Measurements from ENCODE around the gene SPAG6.

The SPAG6 gene

DNA sequence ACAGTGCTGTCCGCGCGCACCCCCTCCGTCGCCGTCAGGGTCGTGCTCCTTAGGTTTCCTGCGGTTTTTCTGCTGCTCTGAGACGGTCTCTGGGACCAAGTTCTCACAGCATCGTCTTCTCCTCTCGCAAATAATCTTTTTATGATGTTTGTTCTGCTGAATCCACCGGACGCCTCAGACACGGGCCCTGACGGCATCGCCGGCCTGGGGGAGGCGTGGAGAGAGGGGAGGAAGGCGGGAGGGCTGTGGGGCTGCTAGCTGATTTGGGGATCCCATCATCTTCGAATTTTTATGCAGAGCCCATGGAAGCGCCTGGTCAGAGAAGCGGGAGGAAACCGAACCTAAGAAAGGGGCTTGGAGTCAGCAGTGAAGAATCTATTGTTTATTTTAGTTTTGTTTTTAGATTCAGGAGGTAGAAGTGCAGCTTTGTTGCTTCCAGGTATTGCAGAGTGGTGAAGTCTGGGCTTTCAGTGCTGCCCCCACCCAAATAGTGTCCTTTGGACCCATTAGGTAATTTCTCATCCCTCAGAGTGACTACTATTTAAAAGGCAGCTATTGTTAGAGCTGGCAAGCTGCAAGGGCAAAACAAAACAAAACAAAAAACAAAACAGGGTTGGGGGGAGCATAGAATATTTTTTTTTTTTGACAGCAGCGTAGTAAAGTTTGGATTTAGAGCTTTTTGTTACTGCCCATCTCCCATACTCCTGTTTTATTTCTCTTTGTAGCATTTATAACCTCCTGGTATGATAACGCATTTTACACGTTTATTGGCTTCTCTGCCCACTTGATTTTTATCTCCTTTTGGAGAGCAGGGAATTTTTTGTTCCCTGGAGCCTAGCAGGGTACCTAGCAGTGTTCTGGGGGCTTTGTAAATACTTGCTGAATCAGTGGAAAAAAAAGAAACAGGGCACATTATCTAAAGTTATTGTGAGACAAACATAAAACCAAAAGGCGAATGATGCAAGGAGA is 92.6 kb downstream of the SPAG6 start:
- DNase-seq = no peak

DNA sequence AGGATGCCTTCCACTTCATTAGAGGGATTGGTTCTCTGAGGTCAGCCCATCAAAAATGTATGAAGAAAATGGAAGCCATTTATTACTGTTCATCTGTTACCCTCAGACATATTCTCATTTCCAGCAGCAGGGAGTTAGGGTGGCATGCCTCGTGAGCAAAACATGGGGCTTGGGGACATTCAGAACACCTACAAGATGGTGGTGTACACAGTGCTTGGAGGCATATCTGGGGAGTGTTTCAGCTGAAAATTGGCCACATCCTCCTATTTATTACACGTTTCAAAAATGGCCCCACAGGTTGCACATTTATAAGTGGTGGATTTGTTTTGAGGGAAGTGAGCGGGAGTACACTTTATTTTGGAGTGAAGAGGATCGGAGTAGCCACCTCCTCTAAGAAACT is 93.4 kb downstream of the SPAG6 start:
- no peak for DNase-seq

DNA sequence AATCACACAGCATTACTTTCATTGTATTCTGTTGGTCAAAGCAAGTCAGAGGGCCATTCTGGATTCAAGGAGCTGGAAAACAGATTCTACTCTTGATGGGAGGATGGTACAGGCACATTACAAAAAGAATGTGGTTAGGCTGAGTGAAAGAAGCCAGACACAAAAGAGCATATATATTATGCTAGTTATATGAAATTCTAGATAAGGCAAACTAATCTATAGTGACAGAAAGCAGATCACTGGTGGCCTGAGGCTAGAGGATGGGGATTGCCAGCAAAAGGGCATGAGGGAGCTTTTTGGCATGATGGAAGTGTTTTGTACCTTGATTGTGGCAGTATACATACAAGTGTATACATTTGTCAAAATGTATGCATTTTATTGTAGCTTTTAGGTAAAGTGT is 96.8 kb downstream of the SPAG6 start:
- DNase-seq = no peak

DNA sequence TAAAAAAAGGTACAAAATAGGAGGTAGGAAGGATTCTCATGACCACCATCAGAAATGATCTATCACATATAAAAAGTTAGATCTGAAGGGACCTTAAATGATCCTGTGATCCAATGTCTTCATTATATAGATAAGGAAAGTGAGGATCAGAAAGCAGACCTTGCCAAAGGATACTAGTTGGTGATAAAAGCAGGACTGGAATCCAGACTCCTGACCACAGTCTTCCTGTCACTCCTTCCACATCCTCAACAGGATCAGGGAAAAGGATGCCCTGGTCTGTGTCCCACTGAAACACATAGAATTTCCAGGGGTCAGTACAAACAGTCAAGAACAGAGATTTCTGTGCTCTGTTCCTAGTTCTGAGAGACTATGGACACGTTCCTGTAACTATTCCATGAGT is 97.2 kb downstream of the SPAG6 start:
- DNase-seq = no peak

DNA sequence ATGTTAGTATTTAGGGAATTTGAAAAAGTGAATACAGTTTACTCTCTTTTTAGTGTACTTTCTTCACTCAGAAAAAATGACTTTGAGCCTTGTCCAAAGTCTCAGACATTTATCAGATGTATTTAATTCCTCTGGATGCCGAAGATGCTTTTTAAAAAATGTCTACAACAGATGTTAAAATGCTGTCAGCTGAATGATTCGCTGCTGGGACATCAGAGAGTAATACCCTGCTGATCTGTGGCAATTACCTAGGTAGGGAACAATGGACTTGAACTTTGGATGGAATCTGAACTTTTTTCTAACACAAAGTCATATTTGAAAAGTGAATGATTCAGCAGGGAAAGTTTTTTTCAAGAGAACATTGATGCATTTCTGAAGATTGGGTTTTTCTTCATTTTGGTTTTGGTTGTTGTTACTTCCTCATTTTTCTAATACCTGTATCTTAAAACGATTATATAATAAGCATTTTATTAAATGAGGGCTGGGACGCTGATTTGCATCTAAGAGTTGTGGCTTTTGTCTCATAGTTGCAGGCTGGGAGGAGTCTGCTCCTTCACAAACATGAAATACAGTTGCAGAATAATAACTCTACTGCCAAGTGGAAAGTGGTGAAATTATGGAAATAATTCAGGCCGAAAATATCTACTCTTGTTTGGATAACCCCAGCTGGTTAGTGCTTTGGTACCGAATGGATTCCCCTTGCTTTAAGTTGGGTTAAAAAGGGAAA is 98.0 kb downstream of the SPAG6 start:
- no peak for DNase-seq

DNA sequence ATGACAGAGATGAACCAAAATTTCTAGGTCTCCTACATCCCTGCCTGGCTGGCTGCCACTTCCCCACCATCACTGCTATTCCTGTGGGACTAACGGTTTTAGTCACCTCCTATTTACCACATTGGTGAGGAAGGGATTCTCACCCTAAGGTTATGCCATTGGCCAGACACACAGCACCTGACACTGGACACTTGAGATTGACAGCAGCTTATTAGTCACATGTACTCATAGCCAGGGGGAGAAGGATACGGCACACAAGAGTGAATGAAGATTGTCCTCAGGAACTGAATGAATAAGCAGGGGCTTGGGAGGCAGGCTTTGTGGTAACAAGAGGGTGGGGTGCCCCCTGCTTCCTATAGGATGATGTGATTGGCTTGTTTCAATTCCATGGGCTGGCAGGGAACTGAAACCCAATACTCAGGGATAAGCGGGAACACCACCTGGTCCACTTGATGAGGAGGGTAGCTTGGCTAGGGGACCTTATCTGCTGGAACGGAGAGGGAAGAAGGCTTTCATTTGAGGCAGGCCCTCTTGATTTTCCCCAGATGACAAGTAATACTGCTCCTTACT is 99.0 kb downstream of the SPAG6 start:
- no peak for DNase-seq

DNA sequence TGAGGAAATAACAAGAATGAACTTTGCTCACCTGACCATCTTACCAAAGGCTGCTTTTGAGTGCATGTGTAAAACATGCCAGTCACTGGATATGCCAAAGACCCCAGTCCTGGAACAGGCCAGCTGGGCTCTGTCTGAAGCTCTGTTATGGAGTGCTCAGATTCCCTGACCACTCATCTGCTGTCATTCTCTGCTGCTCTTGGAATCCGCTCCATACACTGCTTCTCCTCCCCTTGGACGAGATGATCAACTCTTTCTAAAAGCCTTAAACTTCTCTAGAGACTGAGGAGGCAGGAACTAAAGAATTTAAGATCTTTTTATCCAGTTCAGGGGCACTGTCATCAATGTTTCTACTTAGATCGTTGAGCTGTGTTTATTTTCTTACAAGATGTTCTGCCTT is 100.2 kb downstream of the SPAG6 start:
- DNase-seq = no peak

DNA sequence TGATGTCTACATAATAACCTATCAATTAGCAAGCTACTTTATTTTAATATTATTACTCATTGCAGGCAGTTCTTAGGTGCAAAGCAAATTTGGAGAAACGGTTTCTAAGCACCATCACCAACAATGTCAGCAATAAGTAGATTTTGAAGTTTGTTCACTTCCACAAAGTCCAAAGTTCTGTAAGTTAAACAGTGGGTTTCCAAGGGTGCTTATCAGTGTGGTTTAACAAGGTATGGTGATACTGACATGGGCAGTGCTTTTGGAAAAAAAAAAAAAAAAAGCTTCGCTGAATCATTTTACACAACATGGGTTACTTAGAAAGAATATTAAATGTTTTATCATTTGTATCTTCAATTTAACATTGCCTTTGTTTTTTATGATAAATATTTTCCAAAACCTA is 101.8 kb downstream of the SPAG6 start:
- DNase-seq = no peak

DNA sequence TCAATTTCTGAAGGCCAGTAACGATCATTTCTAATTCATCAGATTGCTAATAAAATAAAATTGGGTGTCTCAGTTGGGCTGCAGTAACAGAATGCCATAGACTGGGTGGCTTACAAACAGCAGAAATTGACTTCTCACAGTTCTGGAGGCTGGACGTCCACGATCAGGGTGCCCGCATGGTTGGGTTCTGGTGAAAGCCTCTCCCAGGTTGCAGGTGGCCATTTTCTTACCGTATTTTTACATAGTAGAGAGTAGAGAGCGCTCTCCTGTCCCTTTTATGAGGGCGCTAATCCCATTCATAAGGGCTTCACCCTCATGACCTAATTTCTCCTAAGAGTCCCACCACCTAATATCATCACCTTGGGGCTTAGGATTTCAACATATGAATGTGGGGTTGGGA is 106.0 kb downstream of the SPAG6 start:
- DNase-seq = no peak

DNA sequence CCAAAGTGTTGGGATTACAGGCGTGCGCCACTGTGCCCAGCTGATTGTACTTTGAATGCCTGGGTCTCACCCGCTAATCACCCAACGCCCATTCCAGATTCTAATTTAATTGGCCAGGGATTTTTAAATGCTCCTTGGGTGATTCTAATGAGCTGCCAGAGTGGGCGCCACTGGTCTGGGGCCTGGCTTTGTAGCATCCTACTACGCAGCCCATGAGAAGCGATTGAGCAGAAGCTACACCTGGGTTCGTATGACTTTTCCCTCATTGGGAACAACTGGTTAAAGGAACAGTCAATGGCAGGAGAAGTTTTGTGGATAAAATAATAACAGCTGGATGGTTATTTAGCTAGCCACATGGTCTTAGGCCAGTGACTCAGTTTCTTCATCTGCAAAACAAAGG is 108.0 kb downstream of the SPAG6 start:
- DNase-seq = no peak

DNA sequence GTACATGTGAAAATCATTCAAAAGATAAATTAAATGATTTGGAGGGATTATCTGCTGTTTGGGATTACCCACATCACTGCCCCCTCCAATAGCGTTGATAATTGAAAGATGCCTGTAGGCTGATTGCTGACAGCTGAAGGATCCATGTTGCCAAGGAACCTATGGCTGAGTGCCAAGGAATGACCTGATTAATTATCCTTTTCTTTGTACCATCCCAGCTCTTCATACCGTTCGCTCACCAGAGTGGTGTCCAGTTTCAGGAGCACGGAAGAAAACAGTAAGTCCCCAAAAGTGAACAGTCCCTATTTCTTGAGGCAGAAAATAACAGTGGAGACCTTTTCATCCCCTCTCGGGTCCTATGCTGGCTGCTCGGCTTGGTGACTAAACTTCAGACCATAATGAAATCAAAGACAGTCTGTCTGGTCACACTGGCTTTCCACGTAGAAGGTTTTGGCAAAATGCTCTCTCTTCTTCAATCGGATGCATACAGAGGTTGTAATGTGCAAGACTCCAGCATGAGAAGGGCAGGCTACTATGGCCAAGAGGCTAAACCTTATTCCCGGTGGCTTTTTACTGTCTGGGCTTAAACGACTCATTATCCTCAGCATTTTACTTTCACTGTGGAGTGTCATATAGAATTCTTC is 108.8 kb downstream of the SPAG6 start:
- no peak for DNase-seq

DNA sequence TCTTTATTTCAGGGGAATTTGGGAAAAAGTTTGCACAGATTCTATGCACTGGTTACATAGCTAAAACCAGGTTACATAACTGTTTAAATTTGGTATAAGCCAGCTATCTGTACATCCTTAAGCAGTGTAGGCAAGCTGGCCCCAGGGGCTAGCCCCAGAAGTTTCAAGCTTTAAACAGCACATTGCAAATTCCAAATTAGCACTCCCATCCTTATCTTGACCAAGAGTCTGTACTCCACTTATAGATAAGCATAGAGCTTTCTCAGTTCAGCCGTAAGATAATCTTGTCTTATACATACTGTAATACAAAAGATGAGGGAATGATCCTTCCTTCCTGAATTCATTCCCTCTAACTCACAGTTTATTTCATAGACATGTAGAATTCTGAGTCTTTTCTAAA is 109.3 kb downstream of the SPAG6 start:
- no peak for DNase-seq

DNA sequence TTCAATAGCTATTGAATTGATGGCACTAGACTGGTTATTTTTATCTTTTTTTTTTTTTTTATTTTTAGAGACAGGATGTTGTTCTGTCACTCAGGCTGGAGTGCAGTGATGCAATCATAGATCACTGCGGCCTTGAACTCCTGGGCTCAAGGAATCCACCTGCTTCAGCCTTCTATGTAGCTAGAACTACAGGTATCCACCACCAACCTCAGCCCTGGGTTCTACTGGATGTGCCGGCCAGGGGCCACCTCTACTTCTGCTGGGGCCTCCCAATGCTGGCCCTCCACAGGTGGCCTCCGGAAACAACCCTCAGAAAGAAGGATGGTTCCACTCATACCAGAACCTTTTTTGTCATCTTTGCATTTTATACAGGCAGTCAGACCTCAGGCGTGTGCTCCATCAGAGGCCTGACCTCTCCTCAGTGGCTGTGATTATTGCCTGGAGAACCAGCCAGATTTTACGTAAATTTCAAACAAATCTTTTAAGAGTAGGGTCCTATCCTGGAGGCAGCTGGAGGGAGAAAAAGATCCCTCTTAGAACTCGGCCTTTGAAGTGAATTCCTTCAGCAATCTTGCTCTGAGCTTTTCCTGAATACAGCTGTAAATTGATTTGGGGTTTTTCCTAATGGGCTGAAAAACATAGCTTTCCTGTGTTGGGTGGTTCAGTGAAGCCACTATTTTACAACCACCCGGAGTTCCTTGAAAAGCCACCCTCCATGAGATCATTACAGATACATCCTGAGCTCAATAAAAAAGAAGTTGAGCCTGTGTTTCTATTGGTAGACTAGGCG is 110.0 kb downstream of the SPAG6 start:
- DNase-seq = no peak

DNA sequence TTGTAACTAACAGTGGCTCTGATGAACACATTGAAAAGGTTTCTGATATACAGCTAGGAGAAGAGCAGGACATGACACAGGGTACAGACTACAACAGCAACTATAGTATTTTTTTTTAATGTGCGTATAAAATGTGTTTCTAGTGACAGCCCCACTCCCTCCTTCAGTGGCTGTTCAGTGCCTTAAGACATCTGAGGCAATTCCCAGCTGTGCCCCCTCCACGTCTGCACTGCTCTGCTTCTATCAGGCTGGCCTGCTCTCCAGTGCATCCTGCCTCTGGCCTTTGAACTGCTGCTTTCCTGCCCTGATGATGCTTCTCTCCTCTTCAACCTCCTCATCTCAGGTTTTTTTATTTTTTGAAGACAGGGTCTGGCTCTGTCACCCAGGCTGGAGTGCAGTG is 111.2 kb downstream of the SPAG6 start:
- no peak for DNase-seq

DNA sequence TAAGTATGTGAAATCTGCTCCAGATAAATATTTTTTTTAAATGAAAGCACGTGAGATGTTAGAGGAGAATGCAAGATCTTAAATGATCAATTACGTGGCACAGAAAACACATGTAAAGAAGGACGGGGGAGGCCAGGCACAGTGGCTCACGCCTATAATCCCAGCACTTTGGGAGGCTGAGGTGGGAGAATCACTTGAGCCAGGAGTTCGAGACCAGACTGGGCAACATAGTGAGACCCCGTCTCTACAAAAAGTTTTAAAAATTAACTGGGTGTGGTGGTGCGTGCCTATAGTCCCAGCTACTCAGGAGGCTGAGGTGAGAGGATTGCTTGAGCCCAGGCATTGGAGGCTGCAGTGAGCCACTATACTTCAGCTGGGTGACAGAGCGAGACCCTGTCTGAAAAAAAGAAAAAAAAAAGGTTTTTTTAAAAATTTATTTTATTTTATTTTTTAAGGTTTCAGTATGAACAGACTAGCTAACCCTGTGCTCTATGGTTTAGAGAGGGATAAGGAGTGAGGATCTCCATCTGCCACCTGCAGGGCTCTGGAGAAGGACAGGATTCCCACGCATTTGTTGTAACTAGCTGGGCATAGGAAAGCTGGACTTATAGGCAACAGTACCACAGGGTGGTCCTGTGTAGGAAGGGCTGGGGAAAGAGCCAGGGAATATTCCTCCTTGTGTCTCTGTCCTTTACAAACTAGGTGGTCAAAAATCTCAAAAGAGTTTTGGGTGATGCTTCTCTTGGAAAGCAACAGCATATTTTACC is 113.2 kb downstream of the SPAG6 start:
- no peak for DNase-seq

DNA sequence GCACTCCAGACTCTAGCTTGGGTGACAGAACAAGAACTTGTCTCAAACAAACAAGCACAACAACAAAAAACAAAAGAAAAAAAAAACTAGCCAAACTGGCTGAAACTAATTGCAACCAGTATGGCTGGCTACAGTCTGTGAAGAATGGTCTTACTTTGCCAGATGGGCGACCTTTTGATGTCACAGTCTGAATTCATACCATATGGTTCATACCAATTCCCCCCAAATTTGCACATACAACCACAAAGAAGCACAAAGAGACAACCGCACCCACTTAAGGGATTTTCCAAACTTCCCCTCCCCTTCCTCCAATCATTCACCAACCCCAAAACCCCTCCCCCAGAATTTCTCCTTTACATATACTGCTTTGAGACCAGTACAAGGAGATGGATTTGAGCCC is 114.2 kb downstream of the SPAG6 start:
- DNase-seq = no peak

DNA sequence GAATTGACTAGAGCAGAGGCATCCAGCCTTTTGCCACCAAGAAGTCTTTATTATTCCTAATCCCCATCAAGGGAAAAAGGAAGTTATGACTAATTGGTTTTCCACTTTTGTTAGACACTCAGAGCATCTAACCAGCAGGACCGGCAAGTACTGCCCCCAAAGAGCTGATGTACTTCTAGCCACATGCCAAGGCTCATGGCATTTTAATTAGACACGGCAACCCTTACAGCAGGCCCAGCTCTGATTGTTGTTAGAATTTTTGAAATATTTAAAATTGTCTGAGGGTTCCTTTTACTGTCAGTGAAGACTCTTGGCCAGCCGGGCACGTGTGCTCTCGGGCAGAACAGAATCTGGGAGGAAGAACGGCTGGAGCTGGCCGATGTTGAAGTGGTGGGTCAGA is 114.8 kb downstream of the SPAG6 start:
- no peak for DNase-seq

DNA sequence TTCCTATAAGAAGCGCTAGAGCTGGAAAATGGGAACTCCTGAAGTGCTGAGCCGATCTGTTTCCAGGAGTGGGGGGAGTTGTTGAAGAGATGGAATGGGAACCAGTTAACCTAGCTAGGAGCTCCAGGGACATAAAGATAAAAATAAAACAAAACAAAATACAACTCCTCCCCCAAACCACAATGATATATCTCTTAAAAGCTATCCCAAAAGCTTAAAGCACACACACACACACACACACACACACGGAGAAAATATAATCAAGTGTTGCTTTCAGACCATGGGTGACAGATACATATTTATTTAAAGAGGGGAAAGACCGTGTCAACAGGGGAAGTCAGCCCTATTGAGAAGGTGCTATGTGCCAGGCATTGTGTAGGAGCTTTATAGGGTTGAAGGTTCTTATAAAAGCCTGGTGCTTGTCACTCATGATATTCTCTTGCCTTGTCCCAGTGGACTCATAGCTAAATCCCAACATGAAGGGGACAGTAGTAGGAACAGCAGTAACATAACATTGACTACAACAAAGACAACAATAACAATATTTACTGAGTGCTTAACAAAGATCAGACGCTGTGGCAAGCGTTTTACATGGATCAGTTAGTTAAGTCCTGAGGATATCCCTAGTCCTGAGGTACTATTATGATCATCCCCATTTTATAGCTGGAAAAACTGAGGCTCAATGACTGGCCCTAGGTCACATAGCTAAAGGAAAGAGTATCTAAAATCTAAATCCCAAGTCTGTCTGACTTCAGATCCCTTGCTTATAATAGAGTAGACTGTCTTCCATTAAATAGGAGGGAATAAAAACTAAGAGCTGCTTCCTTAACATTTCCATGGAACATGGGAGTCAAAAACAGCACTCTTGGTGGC is 115.5 kb downstream of the SPAG6 start:
- no peak for DNase-seq

DNA sequence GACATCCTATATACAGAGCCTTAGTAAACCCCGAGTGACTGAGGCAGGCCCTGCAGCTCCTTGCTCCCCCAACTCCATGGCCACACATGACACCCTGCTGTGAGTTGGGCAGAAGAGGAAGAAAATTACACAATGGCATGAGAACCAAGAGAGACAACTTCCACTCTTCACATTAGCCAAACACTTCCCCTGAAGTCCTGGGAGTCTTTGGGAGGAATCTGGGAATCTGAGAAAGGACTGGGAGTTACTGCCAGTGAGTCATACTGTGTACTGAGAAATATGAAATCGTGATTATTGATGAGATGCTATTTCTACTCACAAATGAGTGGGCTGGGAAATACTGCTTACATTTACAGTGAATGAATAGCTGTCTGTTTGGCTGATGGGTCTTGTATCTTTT is 116.6 kb downstream of the SPAG6 start:
- no peak for DNase-seq

DNA sequence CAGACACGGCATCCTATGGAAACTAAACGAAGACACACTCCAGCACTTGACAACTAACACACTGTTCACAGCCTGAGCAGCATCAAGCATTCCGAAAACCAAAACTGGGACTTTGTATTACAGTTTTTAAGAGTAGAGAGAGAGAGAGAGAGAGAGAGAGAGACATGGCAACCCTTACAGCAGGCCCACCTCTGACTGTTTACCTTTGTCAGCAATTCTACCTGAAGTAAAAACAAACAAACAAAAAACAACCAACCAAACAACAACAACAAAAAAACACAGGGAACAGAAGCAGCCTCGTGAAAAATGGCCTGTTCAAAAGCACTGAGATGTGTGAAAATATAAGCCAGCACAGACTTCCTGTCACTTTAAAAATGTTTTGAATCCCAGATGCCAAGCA is 118.0 kb downstream of the SPAG6 start:
- DNase-seq = no peak
